ENCODE results near the gene GTF2H2C.
"Not testable (repeated sequence)": the region's sequence is repeated elsewhere in the genome, so short reads cannot be mapped to it uniquely, and the experiment has no call there.

GTF2H2C gene

DNA sequence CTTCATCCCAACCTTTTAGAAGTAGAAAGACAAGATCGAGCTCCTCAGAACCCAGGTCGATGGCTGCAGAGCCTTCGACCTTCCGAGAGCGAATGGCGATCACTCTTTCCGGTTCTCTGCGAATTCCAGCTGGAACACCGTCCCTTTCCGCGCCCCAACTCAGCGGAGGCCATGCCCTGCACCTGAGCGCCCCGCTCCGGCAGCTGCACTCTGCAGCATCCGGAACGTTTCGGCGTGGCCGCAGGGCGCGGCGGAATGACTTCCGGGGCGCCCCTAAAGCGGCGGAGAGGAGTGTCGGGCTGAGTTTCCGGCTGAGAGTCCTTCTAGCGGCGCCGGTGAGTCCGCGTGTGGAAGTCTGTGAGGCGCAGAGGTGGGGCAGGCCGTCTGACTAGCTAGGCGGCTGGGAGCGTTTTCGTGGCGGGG, at the start of gene GTF2H2C:
TSS of gene GTF2H2C (plus strand) at position 284 of the 423 bp plus-strand sequence. CDS start 4,942 bp downstream, outside the sequence.
- ATAC-seq (peak; percentile 100), DNase-seq (ENCODE audit: low spot score in 2 of 2) (peak; percentile 50 to 81)
- peak within 1 kb of the TSS; percentile 84 for H3K4me3 Mint-ChIP-seq
- not testable (repeated sequence) for H3K9me3 Mint-ChIP-seq, H3K36me3 Mint-ChIP-seq, H3K4me1 Mint-ChIP-seq
- peak within 1 kb of the TSS; percentile 89 for H3K27ac Mint-ChIP-seq

- Mint-ChIP-seq H3K27ac (no peak overlapping the region), H3K9me3 (no peaks in the 10 kb centered on the region), H3K36me3 (no peaks in the 10 kb centered on the region), H3K4me1 (no peaks in the 10 kb centered on the region), H3K4me3 (no peak overlapping the region)
- no peak for DNase-seq (ENCODE audit: low spot score in 2 of 2)
- ATAC-seq = no peak
Measured at GRCh38 chr5:69510694-69511093, 49.3 kb upstream of the GTF2H2C start.

DNA sequence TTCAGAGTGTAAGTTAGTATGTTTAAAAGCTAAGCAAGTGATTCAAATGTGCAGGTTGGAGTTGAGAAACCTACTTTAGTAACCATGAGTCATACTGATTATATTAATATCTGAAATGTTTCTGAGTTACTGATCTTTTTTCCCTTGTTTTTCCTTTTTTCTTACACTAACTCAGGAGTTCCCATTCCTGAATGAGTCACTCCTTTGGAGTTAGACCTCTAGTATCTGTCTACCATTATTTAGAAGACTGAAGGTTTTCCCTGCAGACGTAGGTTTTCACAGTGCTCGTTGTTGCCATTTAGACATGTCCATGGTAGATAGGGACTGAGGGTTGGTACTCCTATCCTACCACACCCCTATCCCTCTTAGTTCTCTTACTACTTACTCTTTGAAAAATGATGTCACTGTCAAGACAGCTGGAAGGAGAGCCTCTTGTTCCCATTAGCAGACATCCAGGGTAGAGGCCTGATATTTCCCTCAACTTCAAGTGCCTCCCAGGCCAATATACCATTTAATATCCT, 47.2 kb upstream of the GTF2H2C start:
- Mint-ChIP-seq H3K27ac (no peak overlapping the region), H3K4me3 (no peak overlapping the region), H3K36me3 (no peaks in the 10 kb centered on the region), H3K9me3 (no peaks in the 10 kb centered on the region), H3K4me1 (no peaks in the 10 kb centered on the region)
- DNase-seq (ENCODE audit: low spot score in 2 of 2) (no peak), ATAC-seq (no peak)

GRCh38 chr5:69515570-69515969, 44.4 kb upstream of the GTF2H2C start:
- not testable (repeated sequence) for H3K4me3 Mint-ChIP-seq; ATAC-seq; DNase-seq (ENCODE audit: low spot score in 2 of 2); H3K36me3 Mint-ChIP-seq; H3K9me3 Mint-ChIP-seq; H3K4me1 Mint-ChIP-seq; H3K27ac Mint-ChIP-seq

DNA sequence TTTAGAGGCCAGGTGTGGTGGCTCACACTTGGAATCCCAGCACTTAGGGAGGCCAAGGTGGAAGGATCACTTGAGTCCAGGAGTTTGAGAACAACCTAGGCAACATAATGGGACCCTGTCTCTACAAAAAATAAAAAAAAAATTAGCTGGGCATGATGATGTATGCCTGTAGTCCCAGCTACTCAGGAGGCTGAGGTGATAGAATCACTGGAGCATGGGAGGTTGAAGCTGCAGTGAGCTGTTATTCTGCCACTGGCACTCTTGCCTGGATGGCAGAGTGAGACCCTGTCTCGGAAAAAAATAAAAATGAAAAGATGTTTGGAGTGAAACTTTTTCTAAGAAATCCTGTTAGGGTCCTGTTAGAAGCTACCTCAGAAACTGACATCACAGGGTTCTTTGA, 43.2 kb upstream of the GTF2H2C start:
- Mint-ChIP-seq H3K9me3 (no peaks in the 10 kb centered on the region), H3K4me3 (no peak overlapping the region), H3K4me1 (no peaks in the 10 kb centered on the region), H3K36me3 (no peaks in the 10 kb centered on the region), H3K27ac (no peak overlapping the region)
- ATAC-seq = no peak
- DNase-seq (ENCODE audit: low spot score in 2 of 2) = no peak

- H3K4me1 Mint-ChIP-seq = no peaks in the 10 kb centered on the region
- H3K4me3 Mint-ChIP-seq = no peak overlapping the region
- no peaks in the 10 kb centered on the region for H3K9me3 Mint-ChIP-seq
- H3K36me3 Mint-ChIP-seq = no peaks in the 10 kb centered on the region
- ATAC-seq (no peak), DNase-seq (ENCODE audit: low spot score in 2 of 2) (no peak)
- no peak overlapping the region for H3K27ac Mint-ChIP-seq
Measured at GRCh38 chr5:69517763-69518212, 42.2 kb upstream of the GTF2H2C start.

DNA sequence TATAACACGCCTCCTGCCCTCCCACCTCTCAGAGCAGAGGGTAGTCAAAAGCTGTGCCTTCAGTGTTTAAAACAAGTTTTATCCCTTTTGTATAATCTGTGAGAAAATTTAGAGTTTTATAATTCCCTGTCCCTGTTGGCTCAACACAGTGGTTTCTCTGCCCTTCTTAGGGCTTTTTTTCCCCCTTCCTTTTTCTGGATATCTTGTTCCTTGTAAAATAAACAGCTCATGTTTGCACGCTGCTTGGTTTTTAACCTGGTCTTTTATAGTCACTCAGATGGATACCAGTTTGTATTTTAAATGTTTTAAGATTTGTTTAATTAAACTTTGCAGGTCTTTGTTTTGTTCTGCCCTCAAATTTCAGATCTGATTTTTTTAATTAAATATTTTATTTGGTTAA, 40.7 kb upstream of the GTF2H2C start:
- no peak for DNase-seq (ENCODE audit: low spot score in 2 of 2)
- Mint-ChIP-seq H3K27ac (no peak overlapping the region), H3K9me3 (no peaks in the 10 kb centered on the region), H3K4me1 (no peaks in the 10 kb centered on the region), H3K4me3 (no peak overlapping the region), H3K36me3 (no peaks in the 10 kb centered on the region)
- ATAC-seq = no peak

DNA sequence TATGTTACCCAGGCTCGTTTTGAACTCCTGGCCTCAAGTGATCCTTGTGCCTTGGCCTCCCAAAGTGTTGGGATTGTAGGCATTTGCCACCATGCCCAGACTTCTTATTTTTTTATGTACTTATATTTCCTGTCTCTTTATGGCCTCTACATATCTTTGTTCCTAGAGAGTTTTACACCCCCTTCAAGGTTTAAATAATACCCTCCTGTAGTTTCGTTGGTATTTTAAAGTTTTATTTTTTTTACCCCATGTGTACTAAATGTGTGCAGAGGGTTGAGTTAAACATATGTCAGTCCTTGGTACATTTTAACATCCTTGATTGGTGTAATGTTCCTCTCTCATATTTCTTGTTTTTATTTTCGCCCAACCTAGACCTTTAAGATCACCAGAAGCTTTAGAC, 38.0 kb upstream of the GTF2H2C start:
- no peak for ATAC-seq
- Mint-ChIP-seq H3K27ac (no peak overlapping the region), H3K4me1 (no peaks in the 10 kb centered on the region), H3K4me3 (no peak overlapping the region), H3K9me3 (no peaks in the 10 kb centered on the region), H3K36me3 (no peaks in the 10 kb centered on the region)
- no peak for DNase-seq (ENCODE audit: low spot score in 2 of 2)

DNA sequence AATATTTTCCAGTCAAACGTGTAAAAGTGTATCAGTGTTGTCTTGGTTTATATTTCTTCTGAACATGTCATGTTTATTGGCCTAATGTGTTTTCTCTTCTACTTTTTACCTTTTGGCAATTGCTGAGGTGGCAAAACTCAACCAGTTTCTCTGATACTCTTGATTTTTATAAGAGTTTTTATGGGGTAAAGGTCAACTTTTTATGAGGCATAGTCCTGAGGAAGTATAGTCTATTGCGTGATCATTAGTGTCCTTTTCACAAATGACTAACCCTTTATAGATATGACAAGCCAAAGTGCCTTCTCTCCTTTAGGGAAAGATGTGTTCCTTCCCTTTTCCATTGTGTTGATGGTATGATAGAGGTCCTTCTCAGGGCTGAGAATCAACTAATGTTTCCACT, 34.5 kb upstream of the GTF2H2C start:
- ATAC-seq (no peak), DNase-seq (ENCODE audit: low spot score in 2 of 2) (no peak)
- no peak overlapping the region for H3K27ac Mint-ChIP-seq
- no peaks in the 10 kb centered on the region for H3K9me3 Mint-ChIP-seq
- H3K4me1 Mint-ChIP-seq = no peaks in the 10 kb centered on the region
- H3K4me3 Mint-ChIP-seq = no peak overlapping the region
- H3K36me3 Mint-ChIP-seq = no peaks in the 10 kb centered on the region

DNA sequence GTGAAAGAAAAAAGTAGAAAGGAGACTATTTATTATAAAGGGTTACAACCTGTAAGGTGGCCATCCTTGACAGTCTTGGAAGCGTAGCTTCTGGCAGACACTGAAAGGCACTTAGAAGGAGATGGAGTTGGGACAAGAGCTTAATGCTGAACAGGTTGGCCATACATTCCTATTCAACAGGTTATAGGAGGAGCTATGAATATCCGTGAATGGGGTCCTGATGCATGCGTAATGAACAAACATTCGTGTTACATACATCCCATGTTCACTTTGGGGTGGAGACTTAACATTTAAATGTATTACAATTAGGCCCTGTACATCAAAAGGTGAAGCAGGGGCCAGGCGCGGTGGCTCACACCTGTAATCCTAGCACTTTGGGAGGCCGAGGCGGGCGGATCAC, 33.3 kb upstream of the GTF2H2C start:
- H3K9me3 Mint-ChIP-seq = no peaks in the 10 kb centered on the region
- DNase-seq (ENCODE audit: low spot score in 2 of 2) = no peak

DNA sequence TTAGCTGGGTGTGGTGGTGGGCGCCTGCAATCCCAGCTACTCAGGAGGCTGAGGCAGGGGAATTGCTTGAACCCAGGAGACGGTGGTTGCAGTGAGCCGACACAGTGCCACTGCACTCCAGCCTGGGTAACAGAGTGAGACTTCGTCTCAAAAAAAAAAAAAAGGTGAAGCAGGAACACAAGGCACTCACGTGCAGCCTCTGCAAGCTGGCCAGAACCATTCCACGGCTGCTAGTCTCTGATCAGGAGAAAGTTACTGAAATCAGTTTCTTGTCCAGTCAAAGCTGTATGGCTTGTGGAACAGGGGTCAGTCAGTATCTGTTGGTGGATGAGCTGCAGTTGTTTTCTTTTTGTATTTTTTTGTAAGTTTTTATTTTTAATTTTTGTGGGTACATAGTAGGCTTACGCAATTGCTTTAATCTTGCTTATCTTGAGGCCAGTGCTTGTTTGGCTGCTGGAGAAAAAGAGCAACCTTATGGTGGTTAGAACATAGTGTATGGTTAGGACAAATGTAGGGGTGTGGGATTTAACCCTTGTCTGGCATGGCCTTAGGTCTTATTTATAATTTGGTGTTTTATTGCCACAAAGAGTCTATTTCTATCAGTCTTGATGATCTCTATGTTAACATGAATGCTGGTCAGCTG, 32.7 kb upstream of the GTF2H2C start:
- no peak for DNase-seq (ENCODE audit: low spot score in 2 of 2)
- H3K4me3 Mint-ChIP-seq = no peak overlapping the region
- no peak for ATAC-seq
- no peaks in the 10 kb centered on the region for H3K4me1 Mint-ChIP-seq
- H3K27ac Mint-ChIP-seq = no peak overlapping the region
- no peaks in the 10 kb centered on the region for H3K36me3 Mint-ChIP-seq
- no peaks in the 10 kb centered on the region for H3K9me3 Mint-ChIP-seq

More for the DNA sequence above, 33.3 kb upstream of the GTF2H2C start:
- no peak for ATAC-seq
- Mint-ChIP-seq H3K4me3 (no peak overlapping the region), H3K4me1 (no peaks in the 10 kb centered on the region), H3K36me3 (no peaks in the 10 kb centered on the region), H3K27ac (no peak overlapping the region)

DNA sequence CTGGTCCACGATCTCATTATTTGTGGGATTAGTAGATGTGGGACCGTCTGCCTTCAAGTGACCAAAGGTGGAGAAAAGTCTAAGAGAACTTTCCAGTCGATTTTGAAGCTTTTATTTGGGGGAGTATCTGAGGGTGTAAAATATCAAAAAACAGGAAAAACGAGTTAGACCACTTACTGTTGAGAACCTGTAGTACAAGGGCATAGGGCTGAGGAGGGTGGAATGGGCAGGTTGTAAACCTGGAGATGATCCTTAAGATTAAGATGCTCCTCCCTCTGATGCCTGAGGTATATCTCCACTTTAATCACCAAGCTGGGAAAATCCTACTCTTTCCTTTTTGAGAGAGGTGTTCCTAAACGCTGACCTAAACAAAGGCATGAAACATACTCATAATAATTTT, 32.0 kb upstream of the GTF2H2C start:
- Mint-ChIP-seq H3K9me3 (no peaks in the 10 kb centered on the region), H3K4me1 (no peaks in the 10 kb centered on the region), H3K4me3 (no peak overlapping the region), H3K36me3 (no peaks in the 10 kb centered on the region), H3K27ac (no peak overlapping the region)
- ATAC-seq (no peak), DNase-seq (ENCODE audit: low spot score in 2 of 2) (no peak)

- H3K27ac Mint-ChIP-seq = no peak overlapping the region
- no peaks in the 10 kb centered on the region for H3K36me3 Mint-ChIP-seq
- no peaks in the 10 kb centered on the region for H3K9me3 Mint-ChIP-seq
- no peak for DNase-seq (ENCODE audit: low spot score in 2 of 2)
- no peaks in the 10 kb centered on the region for H3K4me1 Mint-ChIP-seq
- no peak overlapping the region for H3K4me3 Mint-ChIP-seq
- ATAC-seq = no peak
Measured at GRCh38 chr5:69528609-69529008, 31.4 kb upstream of the GTF2H2C start.

DNA sequence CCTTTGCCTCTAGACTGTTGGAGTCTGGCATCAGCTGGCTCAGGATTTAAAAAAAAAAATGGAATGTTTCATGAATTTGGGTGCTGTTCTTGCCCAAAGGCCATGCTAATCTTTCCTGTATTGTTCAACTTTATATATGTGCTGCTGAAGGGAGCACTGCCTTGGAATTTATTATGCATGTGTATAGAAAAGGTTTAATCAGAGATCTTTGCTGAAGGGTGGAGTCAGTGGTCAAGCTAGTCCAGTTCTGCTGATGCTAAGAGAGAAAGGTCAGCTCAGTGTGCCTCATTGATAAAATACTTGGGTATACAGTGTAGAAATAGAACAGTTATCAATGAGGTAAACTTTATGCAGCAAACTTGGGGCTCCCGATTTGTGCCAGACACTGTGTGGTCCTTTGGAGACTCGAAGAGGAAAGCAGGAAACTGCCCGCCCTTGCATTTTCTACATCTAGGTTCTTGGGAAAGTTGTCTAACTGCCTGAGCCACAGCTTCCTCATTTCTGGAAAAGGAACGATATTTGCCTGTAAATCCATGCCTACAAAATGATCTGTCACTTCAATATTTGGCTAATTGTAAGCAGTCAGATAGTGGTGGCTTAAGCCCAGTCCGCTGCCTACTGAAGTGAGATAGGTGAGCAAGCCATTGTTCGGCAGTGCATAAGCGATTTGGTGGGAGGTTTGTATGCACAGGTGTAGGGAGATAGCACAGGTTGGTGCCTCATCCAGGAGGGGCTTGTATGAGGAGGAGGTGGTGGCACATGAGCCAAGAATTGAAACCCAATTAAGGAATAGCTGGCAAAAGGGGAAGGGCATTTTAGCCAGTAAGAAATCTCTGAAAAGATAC, 29.2 kb upstream of the GTF2H2C start:
- DNase-seq (ENCODE audit: low spot score in 2 of 2) (no peak), ATAC-seq (no peak)
- no peak overlapping the region for H3K4me3 Mint-ChIP-seq
- no peaks in the 10 kb centered on the region for H3K36me3 Mint-ChIP-seq
- no peak overlapping the region for H3K27ac Mint-ChIP-seq
- no peaks in the 10 kb centered on the region for H3K4me1 Mint-ChIP-seq
- H3K9me3 Mint-ChIP-seq = no peaks in the 10 kb centered on the region

DNA sequence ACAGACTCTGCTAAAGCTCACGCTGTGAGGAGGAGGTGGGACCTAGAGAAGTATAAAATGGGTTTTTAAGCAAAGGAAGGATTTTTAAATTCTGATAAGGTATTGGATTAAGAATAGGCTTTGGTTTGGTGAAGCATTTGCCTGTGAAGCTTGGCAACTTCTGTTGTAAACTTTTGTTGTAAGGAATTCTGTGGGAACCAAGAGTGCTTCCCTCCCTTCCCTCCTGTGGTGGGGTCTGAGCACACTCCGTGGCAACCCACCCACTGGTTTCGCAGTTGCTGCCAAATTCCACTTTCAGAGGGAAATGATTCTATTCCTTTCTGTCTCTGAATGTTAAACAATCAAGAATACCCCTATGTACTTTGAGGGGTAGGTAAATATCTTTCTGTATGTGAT, 28.6 kb upstream of the GTF2H2C start:
- Mint-ChIP-seq H3K27ac (no peak overlapping the region), H3K9me3 (no peaks in the 10 kb centered on the region), H3K4me1 (no peaks in the 10 kb centered on the region), H3K36me3 (no peaks in the 10 kb centered on the region), H3K4me3 (no peak overlapping the region)
- no peak for DNase-seq (ENCODE audit: low spot score in 2 of 2)
- ATAC-seq = no peak

- not testable (repeated sequence) for ATAC-seq; H3K36me3 Mint-ChIP-seq; H3K4me1 Mint-ChIP-seq; H3K27ac Mint-ChIP-seq; H3K4me3 Mint-ChIP-seq; H3K9me3 Mint-ChIP-seq; DNase-seq (ENCODE audit: low spot score in 2 of 2)
Measured at GRCh38 chr5:69537911-69538310, 22.1 kb upstream of the GTF2H2C start.
